B cell (primary cell): ENCODE measurements around the gene WAC.

Experiments
- CTCF ChIP-seq: fragments of 200-600 bp; IDR thresholded peaks from one replicate; pipeline ENCODE4 v1.8.0; 2022; ENCODE audit warnings: antibody characterized with exemption, mild to moderate bottlenecking
- EZH2 ChIP-seq: IDR thresholded peaks from 2 replicates; pipeline ENCODE4 v1.6.1; 2012; ENCODE audit warnings: borderline replicate concordance, low read depth, mild to moderate bottlenecking, moderate library complexity, low read length; ENCODE audit not compliant: insufficient read depth, poor library complexity, severe bottlenecking

GRCh38 chr10:28558186-28558585 lies 25.3 kb downstream of the WAC start:
- TF ChIP-seq CTCF (no peak), EZH2 (no peak)
